Activated CD8-positive, alpha-beta memory T cell treated with anti-CD3 and anti-CD28 coated beads for 48 hours (primary cell): ENCODE data around the gene PORCN.

Experiments
- DNase-seq, 3 experiments: peaks; one replicate each; pipeline ENCODE4 v3.0.0-alpha.2; 2020; ENCODE audit warnings: low read depth in 2 of 3, low spot score in 2 of 3

The PORCN gene

DNA sequence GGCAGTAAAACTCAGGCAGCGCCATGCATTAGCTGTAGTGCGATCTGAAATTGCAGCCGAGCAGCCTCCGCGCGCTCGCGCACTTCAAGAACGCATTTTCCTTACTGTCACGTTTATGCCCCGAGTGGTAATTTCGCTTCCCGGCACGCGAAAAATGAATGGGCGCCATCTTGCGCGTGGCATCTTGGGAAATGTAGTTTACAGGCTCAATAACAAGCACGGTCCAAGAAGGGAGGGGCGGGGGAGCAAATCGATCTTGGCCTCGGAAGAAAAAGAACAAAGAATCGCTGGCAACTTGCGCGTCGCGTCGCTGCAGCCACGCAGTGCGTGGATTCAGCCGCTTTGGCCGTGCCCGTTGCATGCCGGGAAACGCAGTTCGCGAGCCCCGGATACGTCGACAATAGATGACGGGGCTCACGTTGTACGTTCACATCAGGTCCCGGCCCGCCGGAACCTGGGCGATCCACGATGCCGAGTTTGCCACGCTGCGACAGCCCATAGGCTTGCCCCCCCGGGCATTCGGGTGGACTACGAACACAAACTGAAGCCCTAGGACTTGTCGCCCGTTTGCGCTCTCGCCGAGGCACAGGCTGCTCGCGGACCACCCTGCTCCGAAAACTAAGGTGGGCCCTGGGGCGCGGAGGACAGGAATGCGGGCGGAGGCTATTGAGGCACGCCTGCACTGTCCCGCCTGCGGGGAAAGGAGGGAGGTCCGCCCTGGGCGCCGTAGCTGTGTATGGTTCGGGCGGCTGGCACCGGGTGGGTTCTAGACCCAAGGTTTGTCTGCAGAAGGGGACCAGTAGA is 32.8 kb upstream of the PORCN start, which contains the start of gene FTSJ1:
Gene FTSJ1 (plus strand): TSS at position 426 of the 804 bp plus-strand sequence. CDS start 1,849 bp downstream, outside the sequence.
- DNase-seq = peak; percentile 41 to 57 (median 48)

DNA sequence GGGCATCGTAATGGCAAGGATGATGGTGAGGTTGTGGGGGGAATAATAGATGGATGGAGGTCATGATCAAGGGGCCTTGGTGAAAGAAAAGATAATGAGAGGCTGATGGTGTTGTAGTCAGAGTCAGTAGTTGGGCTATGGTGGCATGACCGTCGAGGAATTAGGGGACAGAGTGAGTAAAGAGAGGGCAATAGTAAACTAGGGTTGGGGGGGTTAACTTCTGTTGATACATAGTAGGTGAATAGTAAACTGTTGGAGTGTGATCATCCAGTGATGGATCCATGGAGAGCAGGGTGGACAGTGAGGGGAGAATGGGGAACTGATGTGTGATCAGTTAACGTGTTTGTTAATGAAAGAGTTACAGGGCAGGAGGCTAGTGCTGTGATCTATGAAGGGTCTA is 31.9 kb upstream of the PORCN start:
- no peak for DNase-seq

DNA sequence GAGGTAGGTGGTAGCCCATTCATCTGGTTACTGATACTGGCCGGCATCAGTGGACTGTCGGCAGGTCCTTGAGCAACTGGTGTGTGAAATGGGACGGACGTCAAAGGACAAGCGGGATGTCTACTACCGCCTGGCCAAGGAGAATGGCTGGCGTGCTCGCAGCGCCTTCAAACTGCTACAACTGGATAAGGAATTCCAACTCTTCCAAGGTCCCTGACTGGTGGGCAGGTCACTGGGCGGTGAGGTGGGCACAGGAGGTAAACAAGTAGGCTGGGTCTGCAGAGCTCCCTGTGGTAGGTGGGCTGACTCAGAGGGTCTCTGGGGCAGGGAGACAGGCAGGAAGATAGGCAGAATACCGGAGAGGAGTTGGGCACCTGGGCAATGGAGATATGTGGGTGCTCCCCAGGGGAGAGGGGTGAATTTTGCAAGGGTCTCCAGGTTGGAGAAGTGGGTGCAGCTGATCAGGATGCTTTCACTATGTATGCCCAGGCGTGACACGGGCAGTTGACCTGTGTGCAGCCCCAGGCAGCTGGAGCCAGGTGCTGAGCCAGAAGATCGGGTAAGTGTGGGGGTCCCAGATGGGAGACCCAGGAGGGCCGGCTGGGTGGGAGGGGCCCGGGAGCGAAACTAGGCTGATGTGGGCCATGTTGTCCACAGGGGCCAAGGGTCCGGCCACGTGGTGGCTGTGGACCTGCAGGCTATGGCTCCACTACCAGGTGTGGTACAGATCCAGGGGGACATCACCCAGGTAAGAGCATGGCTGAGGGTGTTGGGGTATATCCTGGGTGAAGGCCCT is 30.6 kb upstream of the PORCN start:
- no peak for DNase-seq

DNA sequence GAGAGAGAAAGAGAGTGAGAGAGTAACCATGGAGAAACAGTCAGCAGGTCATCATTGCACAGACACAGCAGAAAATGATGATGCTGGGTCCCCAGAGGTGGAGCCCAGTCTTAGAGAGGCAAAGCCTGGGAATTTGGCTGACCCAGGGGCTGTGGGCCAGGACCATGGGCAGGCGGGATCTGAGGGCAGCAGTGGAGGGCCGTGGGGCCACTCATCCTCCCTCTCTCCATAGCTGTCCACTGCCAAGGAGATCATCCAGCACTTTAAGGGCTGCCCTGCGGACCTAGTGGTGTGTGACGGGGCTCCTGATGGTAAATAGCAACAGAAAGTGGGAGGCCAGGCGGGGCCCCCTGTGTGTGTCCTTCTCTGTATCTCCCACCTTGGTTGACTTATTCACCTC is 30.0 kb upstream of the PORCN start:
- DNase-seq = no peak

DNA sequence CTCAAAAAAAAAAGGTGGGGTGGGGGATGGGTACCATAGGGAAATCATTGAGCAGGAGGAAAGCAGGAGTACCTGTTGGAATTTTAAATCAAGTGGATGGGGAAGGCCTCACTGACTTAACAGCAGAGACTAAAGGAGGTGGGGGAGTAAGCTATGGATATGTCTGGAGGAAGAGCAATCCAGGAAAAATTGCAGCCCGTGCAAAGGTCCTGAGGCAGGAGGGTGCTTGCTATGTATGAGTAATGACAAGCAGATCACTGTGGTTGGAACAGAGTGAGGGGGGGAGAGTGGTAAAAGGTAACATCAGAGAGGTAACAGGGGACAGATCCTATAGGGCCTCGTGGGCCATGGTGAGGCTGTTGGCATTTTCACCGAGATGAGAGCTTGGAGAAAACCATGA is 28.6 kb upstream of the PORCN start:
- no peak for DNase-seq

DNA sequence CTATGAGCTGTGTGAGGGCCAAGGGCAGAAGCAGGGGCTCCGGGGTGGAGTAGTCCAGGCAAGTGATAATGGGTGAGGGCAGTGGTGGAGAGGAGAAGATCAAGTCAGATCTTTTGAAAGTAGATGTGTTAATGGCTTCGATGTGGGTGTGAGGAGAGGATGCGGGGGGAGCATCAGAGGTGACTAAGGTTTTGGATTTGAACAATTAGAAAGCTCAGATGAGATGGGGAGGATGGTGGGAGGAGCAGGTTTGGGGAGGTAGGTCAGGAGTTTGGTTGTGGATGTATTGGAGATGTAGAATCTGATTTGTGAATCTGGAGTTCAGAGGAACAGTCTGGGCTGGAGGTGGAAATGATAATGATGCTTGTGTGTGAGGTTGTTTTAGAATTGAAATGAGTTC is 28.2 kb upstream of the PORCN start:
- DNase-seq = no peak

DNA sequence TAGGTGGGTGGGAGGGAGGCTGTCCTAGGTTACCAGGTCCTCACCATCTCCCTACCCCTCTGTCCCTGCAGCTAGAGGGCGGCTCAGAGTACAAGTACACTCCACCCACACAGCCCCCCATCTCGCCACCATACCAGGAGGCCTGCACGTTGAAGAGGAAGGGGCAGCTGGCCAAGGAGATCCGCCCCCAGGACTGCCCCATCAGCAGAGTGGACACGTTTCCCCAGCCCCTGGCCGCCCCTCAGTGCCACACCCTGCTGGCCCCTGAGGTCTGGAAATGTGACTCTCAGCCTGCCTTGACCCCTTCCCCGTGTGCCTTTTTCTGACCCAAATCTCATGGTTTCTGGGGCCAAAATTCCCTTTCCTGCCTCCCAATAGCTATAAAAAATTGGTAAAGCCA is 26.3 kb upstream of the PORCN start:
- no peak for DNase-seq

DNA sequence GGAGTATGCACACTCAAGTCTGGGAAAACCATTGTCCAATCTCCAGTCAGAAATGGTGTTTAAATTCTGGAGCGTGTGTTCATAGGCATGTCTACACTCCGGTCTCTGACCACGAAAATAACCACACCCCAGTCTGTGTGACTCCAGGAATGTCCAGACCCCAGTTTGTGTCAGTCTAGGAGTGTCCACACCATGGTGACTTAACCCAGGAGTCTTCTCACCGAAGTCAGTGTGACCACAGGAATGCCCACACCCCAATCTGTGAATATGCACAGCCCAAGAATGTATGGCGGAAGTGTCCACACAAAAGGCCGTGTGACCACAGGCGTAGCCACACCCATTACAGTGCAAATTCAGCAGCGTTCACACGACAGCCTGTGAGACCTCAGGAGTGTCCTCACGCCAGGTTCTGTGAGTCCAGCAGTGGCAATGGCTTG is 21.4 kb upstream of the PORCN start:
- no peak for DNase-seq

DNA sequence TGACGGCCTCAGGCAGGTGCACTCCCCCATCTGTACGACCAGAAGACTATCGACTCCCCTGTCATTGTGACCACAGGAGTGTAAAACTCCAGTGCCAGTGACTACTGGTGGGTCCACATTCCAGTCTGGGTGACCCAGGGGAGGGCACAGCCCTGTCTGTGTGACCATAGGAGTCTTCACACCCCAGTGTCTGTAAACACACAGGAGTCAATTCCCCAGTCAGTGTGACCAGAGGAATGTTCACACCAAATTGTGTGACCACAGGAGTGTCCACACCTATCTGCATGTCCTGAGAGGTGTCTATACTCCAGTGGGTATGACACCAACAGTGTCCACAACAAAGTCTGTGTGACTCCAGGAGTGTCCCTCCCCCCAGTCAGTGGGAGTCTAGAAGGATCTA is 20.8 kb upstream of the PORCN start:
- DNase-seq = no peak

DNA sequence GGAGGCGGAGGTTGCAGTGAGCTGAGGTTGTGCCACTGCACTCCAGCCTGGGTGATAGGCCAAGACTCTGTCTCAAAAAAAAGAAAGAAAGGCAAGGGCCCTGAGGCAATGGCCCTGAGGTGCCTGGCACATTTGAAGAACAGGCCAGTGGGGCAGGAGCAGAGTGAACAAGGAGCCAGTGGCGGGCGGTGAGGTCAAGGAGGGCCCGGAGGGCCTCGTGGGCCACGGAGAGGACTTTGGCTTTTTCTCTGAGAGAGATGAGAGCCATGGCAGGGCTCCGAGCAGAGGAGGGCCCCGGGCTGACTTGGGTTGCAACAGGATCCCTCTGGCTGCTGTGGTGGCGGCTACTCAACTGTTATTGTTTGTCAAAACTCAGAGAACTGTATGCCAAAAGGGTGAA is 19.5 kb upstream of the PORCN start:
- no peak for DNase-seq

DNA sequence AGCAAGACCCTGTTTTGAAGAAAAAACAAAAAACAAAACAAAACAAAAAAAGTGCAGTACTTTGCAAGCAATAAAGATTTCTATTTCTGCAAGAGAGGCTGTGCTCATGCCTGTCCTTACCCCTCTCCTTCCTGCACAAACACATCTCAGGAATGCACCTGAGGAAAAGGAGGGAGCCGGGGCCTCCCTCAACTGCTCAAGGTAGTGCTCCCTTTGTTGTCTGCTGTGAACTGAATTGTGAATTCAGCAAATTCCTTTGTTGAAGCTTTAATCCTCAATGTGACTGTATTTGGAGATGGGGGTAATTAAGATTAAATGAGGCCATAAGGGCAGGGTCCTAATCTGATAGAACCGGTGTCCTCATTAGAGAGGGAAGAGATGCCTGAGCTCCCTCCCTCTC is 18.9 kb upstream of the PORCN start:
- DNase-seq = no peak

DNA sequence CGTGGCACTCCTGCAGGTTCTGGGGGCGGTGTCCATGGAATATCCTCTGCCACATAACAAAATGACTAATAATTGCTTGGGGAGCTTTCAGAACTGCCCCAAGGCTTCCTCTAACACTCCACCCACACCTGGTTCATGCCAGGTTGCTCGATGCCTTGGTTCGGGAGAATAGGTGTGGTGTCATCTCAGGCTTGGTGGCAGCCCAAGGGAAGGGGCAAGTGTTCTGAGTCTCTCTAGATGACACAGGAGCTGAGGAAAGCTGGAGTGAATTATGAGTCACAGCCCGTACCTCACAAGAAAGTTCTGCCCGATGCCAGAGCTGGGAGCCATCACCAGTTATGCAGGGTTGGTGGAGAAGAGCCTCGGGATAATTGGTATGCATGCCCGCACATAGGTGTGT is 18.1 kb upstream of the PORCN start:
- DNase-seq = no peak

DNA sequence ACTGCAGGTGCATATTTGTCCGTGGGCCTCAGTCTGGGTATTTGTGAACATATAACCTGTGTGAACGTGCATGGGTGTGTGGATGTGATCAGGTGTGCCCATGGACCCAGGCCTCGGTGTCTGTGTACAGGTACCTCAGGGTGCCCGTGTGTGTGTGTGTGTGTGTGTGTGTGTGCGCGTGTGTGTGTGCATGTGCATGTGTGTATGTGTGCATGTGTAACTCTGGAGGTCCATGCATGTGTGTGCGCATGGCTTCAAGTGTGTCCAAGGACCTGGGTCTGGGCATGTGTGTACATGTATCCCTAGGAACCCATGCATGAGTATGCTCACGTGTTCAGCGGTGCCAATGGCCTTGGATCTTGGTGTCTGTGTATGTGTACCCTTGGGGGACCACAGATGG is 17.0 kb upstream of the PORCN start:
- no peak for DNase-seq

DNA sequence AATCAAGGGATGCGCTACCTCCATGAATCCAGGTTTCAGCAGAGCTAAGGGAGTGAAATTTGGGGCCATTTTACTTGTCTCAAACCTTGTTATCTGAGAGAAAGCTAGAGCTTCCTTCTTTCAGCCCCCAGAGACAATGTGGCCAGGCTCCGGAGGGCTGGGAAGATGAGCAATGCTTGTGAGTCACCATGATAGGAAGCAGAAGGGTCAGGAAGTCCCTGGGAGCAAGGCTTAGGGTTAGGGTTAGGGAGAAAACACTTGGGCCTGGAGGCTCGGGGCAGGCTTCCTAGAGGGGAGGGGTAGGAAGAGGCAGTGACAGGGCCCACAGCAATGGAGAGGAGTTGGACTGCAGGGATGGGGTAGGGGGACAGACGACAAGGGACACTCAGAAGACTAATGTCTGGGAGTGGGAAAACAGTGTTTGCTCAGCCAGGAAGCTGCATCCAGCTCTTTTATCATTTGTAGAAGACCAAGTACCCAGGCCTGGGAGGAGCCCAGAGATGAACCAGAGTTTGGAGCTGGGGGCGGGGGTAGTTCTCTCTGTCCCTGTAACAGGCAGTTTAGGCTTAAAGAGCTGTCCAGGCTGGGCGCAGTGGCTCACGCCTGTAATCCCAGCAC is 16.4 kb upstream of the PORCN start:
- no peak for DNase-seq

DNA sequence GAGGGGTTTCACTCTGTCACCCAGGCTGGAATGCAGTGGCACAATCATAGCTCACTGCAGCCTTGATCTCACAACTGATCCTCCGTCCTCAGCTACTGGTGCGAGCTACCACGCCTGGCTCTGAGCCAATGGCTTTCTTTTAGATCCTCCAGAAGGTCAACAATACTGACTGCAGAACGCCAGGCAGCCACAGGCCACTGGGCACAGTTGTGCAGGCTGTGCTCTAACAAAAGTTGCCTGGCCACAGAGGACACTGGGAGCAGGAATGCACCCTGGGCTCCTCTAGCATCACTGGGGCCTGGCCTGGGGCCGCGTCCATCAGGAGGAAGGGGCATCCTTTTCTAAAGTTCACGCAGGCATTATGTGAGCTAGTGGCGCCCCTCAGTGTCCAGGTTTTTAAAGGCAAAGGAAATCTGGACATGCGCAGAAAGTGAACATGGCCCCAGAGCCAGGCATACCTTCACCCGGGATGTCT is 14.9 kb upstream of the PORCN start:
- DNase-seq = no peak

DNA sequence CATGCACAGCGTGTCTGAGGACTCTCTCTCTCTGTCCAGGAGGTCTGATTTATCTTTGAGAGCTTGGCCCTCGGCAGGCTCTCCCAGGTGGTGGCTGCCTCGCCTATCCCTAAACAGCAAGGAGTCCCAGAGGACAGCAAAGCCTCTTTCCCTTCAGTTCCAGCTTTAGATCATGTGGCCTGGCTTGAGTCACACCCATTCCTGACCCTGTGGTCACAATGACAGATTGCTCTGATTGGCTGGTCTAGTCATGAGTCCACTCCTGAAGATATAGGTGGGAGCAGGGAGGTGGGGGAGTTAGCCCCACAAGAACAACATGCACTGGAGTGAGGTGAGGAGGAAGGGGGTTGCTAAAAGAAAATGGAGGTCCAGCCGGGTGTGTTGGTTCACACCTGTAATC is 12.1 kb upstream of the PORCN start:
- DNase-seq = no peak

DNA sequence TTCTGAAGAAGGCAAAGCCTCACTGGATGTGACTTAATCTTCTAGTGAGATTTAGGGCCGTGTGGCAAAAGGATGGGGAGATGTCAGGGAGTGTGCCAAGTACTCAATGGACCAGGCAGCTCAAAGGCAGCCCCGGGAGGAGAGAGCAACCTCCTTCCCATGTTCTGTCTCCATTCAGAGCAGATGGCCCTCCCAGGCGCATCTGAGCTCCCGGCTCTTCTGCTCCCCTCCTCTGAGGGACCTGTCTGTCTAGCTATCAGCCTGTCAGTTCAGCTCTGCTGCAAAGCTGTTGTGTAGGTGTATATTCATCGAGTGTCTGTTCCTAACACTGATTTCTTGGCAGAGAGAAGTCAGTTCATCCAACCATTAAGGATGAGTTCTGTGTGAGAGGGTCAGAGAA is 10.9 kb upstream of the PORCN start:
- no peak for DNase-seq

DNA sequence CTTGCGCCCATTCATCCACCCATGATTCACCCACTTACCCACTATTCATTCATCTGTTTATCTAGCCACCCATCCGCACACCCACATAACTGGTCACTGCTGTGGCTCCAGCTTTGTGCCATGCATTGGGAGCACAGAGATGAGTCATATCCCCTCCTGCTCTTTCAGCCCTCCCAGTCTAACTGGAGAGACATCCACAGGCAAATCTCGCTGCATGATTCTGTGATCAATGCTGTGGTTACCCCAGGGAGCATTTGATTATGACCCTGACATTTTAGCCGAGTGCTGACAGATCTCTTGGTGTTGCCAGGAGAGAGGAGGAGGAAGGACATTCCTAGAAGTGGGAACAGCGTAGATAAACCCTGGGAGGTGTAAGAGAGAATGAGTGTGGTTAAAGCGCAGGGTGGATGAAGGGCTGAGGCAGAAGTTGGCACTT is 10.4 kb upstream of the PORCN start:
- DNase-seq = no peak

DNA sequence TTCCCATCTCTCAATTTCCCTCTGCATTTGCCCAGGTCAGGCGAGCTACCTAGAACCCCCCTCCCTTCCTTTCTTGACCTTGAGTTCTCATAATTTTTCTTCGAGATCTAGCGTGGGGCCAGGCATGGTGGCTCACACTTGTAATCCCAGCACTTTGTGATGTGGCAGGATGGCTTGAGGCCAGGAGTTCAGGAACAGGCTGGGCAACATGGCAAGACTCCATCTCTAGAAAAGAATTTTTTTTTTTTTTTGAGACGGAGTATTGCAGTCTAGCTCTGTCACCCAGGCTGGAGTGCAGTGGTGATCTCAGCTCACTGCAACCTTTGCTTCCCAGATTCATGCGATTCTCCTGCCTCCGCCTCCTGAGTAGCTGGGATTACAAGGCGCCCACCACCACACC is 4.5 kb upstream of the PORCN start:
- no peak for DNase-seq

DNA sequence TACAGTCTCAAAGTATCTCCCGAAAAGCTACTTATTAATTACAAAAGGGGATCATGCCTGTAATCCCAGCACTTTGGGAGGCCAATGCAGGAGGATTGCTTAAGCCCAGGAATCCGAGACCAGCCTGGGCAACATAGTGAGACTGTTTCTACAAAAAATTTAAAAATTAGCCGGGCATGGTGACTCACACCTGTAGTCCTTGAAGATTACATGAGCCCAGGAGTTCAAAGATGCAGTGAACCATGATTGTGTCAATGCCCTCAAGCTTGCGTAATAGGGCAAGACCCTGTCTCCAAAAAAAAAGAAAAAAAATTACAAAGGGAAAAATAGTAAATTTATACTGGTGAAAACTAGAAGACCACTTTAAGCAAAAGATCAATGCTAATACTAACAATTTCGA is 3.3 kb upstream of the PORCN start:
- no peak for DNase-seq

DNA sequence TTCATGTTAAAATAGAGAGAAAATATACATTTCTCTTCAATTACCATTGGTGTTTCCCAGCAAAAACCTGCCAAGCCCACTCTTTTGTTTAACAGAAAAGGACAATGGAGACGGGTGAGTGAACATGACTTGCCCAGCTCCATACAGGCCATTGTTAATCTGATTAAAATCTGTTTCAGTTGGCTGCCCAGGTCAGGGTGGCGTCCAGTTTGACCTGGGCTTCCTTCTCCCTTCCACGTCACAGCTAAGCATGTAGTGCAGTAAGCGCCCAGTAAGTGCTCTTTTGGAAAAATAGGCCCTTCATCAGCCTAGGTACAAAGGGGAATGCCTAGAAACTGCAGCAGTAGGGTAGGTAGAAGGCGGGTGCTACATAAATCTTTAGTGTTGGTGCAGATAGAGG is 1.5 kb upstream of the PORCN start:
- no peak for DNase-seq

DNA sequence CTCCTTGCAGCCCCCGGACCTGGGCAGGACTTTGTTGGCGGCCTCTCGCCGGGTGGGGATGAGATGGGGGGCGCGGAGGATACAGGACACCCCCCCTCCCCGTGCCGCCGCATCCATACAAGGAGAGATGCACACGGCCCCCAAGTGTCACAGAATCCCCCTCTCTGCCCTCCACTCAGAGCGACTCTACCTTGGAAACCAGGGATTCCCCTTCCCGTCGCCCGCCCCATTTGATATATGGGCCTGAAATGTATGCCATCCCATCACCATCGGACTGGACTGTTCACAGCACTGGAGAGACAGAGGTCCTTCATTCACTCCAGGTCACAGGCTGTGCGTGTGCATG is 426 bp downstream of the PORCN start:
- no peak for DNase-seq
